ENCODE data around the gene TMC5.

The TMC5 gene

GRCh38 chr16:19468300-19468699 is 50.6 kb downstream of the TMC5 start:
- DNase-seq, result no peak

- DNase-seq, result no peak
These were observed 54.8 kb downstream of the TMC5 start for GRCh38 chr16:19472482-19472881.

- DNase-seq, result no peak
These were observed 56.9 kb downstream of the TMC5 start for GRCh38 chr16:19474617-19475016.

- DNase-seq, result no peak
These were observed 60.8 kb downstream of the TMC5 start for GRCh38 chr16:19478505-19478904.

GRCh38 chr16:19479302-19479721 is 61.6 kb downstream of the TMC5 start:
- no peak for DNase-seq

GRCh38 chr16:19481296-19481695 is 63.6 kb downstream of the TMC5 start:
- no peak for DNase-seq

GRCh38 chr16:19481769-19482168 is 64.1 kb downstream of the TMC5 start:
- no peak for DNase-seq

- DNase-seq, result no peak
These were observed 64.6 kb downstream of the TMC5 start for GRCh38 chr16:19482291-19482690.

- no peak for DNase-seq
These were observed 66.4 kb downstream of the TMC5 start for GRCh38 chr16:19484096-19484495.

GRCh38 chr16:19485611-19486010 is 67.9 kb downstream of the TMC5 start:
- no peak for DNase-seq

- DNase-seq, result no peak
These were observed 68.4 kb downstream of the TMC5 start for GRCh38 chr16:19486051-19486450.

GRCh38 chr16:19486750-19487325 is 69.2 kb downstream of the TMC5 start:
- no peak for DNase-seq

GRCh38 chr16:19488213-19488640 is 70.5 kb downstream of the TMC5 start:
- no peak for DNase-seq

- no peak for DNase-seq
These were observed 72.9 kb downstream of the TMC5 start for GRCh38 chr16:19490619-19491018.

- DNase-seq, result no peak
These were observed 79.5 kb downstream of the TMC5 start for GRCh38 chr16:19497176-19497575.

GRCh38 chr16:19499006-19499405 is 81.3 kb downstream of the TMC5 start:
- DNase-seq, result no peak

GRCh38 chr16:19499481-19499880 is 81.8 kb downstream of the TMC5 start:
- DNase-seq, result no peak

GRCh38 chr16:19502395-19503131 is 84.9 kb downstream of the TMC5 start:
- DNase-seq, result peak; percentile 69

- no peak for DNase-seq
These were observed 85.9 kb downstream of the TMC5 start for GRCh38 chr16:19503461-19504075.

- no peak for DNase-seq
These were observed 88.1 kb downstream of the TMC5 start for GRCh38 chr16:19505600-19506303.

GRCh38 chr16:19506965-19507364 is 89.3 kb downstream of the TMC5 start:
- DNase-seq, result no peak

GRCh38 chr16:19507867-19508266 is 90.2 kb downstream of the TMC5 start:
- no peak for DNase-seq

GRCh38 chr16:19512297-19512696 is 94.6 kb downstream of the TMC5 start:
- DNase-seq, result no peak

Measured in NCI-H2171 treated with DMSO at 0.1 percent for 48 hours (cell line).